Mesenchymal stem cell (in vitro differentiated cells and primary cell): Measurements from ENCODE around the gene UBE2G2.

Experiments used
- DNase-seq: peaks from one replicate; pipeline ENCODE4 v3.0.0-alpha.2; 2013
- H2AFZ ChIP-seq: one replicate; pipeline ENCODE4 v1.6.1; 2013; ENCODE audit warnings: low read depth, mild to moderate bottlenecking, control low read depth, inconsistent platforms, low read length, moderate library complexity
- H2AK5ac ChIP-seq: 2 replicates; pipeline ENCODE4 v1.6.1; 2013; ENCODE audit warnings: low read length, moderate library complexity, mild to moderate bottlenecking, inconsistent platforms; ENCODE audit not compliant: severe bottlenecking
- H2BK120ac ChIP-seq: one replicate; pipeline ENCODE4 v1.6.1; 2013; ENCODE audit warnings: low read depth, mild to moderate bottlenecking, inconsistent platforms, low read length, moderate library complexity
- H2BK12ac ChIP-seq, 2 experiments: one replicate each; pipeline ENCODE4 v1.6.1; 2013; ENCODE audit warnings: inconsistent platforms in 2 of 2, low read length in 2 of 2, mild to moderate bottlenecking in 2 of 2, moderate library complexity in 2 of 2, control low read depth in 1 of 2
- H2BK15ac ChIP-seq: one replicate; pipeline ENCODE4 v1.6.1; 2013; ENCODE audit warnings: mild to moderate bottlenecking, low read depth, inconsistent platforms; ENCODE audit not compliant: poor library complexity, severe bottlenecking
- H2BK5ac ChIP-seq: 2 replicates; pipeline ENCODE4 v1.6.1; 2013; ENCODE audit warnings: low read depth, mild to moderate bottlenecking, low read length, control low read depth, inconsistent platforms; ENCODE audit not compliant: poor library complexity, severe bottlenecking
- H3K14ac ChIP-seq, 2 experiments: one replicate each; pipeline ENCODE4 v1.6.1; 2013; ENCODE audit warnings: inconsistent platforms in 2 of 2, low read length in 2 of 2, control low read depth in 1 of 2, mild to moderate bottlenecking in 1 of 2, moderate library complexity in 1 of 2
- H3K18ac ChIP-seq, 2 experiments: one replicate each; pipeline ENCODE4 v1.6.1; 2013; ENCODE audit warnings: inconsistent platforms in 2 of 2, low read length in 2 of 2, control low read depth in 1 of 2, low read depth in 1 of 2, mild to moderate bottlenecking in 1 of 2
- H3K23ac ChIP-seq, 2 experiments: one replicate each; pipeline ENCODE4 v1.6.1; 2013; ENCODE audit warnings: inconsistent platforms in 2 of 2, low read length in 2 of 2, mild to moderate bottlenecking in 2 of 2, moderate library complexity in 2 of 2, control low read depth in 1 of 2
- H3K27ac ChIP-seq: 2 replicates; pipeline ENCODE4 v1.5.1; 2013; ENCODE audit warnings: mild to moderate bottlenecking, moderate library complexity, low read length, control low read depth, inconsistent platforms; ENCODE audit not compliant: poor library complexity, severe bottlenecking
- H3K27me3 ChIP-seq, 2 experiments: 2 replicates each; pipeline versions ENCODE4 v1.6.1 to v1.7.0; 2013; ENCODE audit warnings: low read length in 2 of 2, mild to moderate bottlenecking in 2 of 2, moderate library complexity in 2 of 2, control low read depth in 1 of 2, inconsistent platforms in 1 of 2; ENCODE audit not compliant: control insufficient read depth in 1 of 2, insufficient read depth in 1 of 2
- H3K36me3 ChIP-seq, 2 experiments: 2 replicates each; pipeline versions ENCODE4 v1.6.1 to v1.7.0; 2013; ENCODE audit warnings: low read length in 2 of 2, control low read depth in 1 of 2, inconsistent platforms in 1 of 2, low read depth in 1 of 2, mild to moderate bottlenecking in 1 of 2; ENCODE audit not compliant: insufficient read depth in 2 of 2, control insufficient read depth in 1 of 2
- H3K4ac ChIP-seq, 2 experiments: one replicate each; pipeline ENCODE4 v1.6.1; 2013; ENCODE audit warnings: inconsistent platforms in 2 of 2, low read length in 2 of 2, mild to moderate bottlenecking in 2 of 2, moderate library complexity in 2 of 2, control low read depth in 1 of 2, low read depth in 1 of 2
- H3K4me1 ChIP-seq: 2 replicates; pipeline ENCODE4 v1.6.1; 2013; ENCODE audit warnings: low read depth, low read length, control low read depth; ENCODE audit not compliant: control insufficient read depth, insufficient read depth
- H3K4me2 ChIP-seq: 2 replicates; pipeline ENCODE4 v1.6.1; 2013; ENCODE audit warnings: low read length, mild to moderate bottlenecking, inconsistent platforms; ENCODE audit not compliant: poor library complexity, severe bottlenecking
- H3K4me3 ChIP-seq, 2 experiments: 2 replicates each; pipeline versions ENCODE4 v1.5.1 to v1.7.0; 2013; ENCODE audit warnings: low read length in 2 of 2, mild to moderate bottlenecking in 2 of 2, control low read depth in 1 of 2, low read depth in 1 of 2; ENCODE audit not compliant: insufficient read depth in 1 of 2
- H3K79me1 ChIP-seq: replicated peaks from 2 replicates; pipeline ENCODE4 v1.6.1; 2013; ENCODE audit warnings: mild to moderate bottlenecking, control low read depth, low read length, inconsistent platforms; ENCODE audit not compliant: poor library complexity, severe bottlenecking
- H3K9ac ChIP-seq: 2 replicates; pipeline ENCODE4 v1.7.0; 2013; ENCODE audit warnings: mild to moderate bottlenecking, low read length, moderate library complexity
- H3K9me3 ChIP-seq: 2 replicates; pipeline ENCODE4 v1.7.0; 2013; ENCODE audit warnings: mild to moderate bottlenecking, low read length; ENCODE audit not compliant: control insufficient read depth
- H4K8ac ChIP-seq: one replicate; pipeline ENCODE4 v1.6.1; 2013; ENCODE audit warnings: inconsistent platforms, mild to moderate bottlenecking, low read length, moderate library complexity
- H4K91ac ChIP-seq: one replicate; pipeline ENCODE4 v1.6.1; 2013; ENCODE audit warnings: mild to moderate bottlenecking, low read length, inconsistent platforms
- WGBS: methylation state at CpG from one replicate; pipeline ENCODE4 v1.1.7; 2013; ENCODE audit warnings: mixed read lengths; 5-methylcytosine and 5-hydroxymethylcytosine counted together

Gene UBE2G2

DNA sequence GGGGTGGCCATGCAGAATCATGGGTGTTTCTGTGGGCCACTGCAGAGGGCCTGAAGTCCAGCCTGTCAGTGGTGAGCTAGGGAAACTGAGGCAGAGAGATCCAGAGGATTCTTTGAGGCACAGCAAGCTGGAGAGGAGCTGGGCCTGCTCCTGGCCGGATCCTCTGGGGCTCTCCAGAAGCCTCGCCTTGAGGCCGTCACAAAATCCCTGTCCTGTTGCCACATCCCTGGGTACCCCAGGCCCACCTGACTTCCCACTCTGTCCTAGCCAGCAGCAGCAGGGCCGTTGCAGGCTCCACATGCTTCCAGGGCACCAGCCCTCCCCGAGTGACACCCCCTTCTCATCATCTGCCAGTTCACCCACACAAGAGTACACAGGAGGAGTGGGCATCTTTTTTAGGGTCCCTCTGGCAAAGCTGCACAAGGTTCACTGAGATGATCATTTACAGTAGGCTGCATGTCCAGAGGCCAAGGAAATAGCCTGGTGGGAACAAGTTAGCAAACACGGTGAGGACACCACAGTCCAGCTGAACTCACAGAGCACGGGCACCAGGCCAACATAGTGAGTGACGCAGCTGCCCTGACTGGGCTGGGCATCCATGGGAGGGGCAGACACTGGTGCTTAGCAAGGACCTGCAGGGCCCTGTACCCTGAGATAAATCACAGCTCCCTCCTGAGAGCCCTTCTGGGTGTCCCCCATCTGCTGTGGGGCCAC is 65.2 kb downstream of the UBE2G2 start:
- H4K91ac ChIP-seq, result no peak overlapping the region
- no peak overlapping the region for H3K18ac ChIP-seq
- no peak overlapping the region for H2BK120ac ChIP-seq
- no peak overlapping the region for H3K4ac ChIP-seq
- H2AK5ac ChIP-seq, result no peak overlapping the region
- H3K4me1 ChIP-seq, result no peaks in the 10 kb centered on the region
- no peak overlapping the region for H3K4me3 ChIP-seq
- 81% methylated on average over 8 of the region's 8 CpGs for WGBS
- H3K4me2 ChIP-seq, result no peak overlapping the region
- no peak for DNase-seq
- H3K27ac ChIP-seq, result no peak overlapping the region
- H2BK12ac ChIP-seq, result no peak overlapping the region
- H4K8ac ChIP-seq, result no peak overlapping the region
- no peak overlapping the region for H2BK5ac ChIP-seq
- H3K27me3 ChIP-seq, result peaks cover 8 to 16% of the 10 kb centered on the region in 2 experiments
- peaks cover 44% of the 10 kb centered on the region for H3K9me3 ChIP-seq
- no peak overlapping the region for H2BK15ac ChIP-seq
- no peaks in the 10 kb centered on the region for H3K79me1 ChIP-seq
- H2AFZ ChIP-seq, result no peak overlapping the region
- H3K14ac ChIP-seq, result no peak overlapping the region
- H3K36me3 ChIP-seq, result no peaks in the 10 kb centered on the region
- H3K23ac ChIP-seq, result no peak overlapping the region
- H3K9ac ChIP-seq, result no peak overlapping the region

DNA sequence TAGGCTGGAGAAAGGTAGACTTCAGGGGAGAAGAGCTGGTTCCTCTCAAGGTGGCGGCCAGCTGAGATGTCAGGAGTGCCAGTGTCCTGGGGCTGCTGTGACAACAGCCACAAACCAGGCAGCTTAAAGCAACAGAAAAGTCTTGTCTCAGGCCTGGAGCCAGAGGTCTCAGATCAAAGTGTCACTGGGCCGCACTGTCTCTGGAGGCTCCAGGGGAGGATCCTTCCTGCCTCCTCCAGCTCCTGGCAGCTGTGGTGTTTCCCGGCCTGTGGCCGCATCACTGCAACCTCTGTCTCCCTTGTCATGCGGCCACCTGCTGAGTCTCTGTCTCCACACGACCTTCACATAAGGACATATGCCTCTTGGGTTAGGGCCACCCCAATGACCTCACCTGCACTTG is 65.8 kb downstream of the UBE2G2 start:
- no peaks in the 10 kb centered on the region for H3K79me1 ChIP-seq
- H3K4ac ChIP-seq, result no peak overlapping the region
- no peak overlapping the region for H3K23ac ChIP-seq
- H3K4me3 ChIP-seq, result no peak overlapping the region
- no peak overlapping the region for H2AFZ ChIP-seq
- no peak overlapping the region for H3K14ac ChIP-seq
- peaks cover 44% of the 10 kb centered on the region for H3K9me3 ChIP-seq
- H2BK120ac ChIP-seq, result no peak overlapping the region
- H2AK5ac ChIP-seq, result no peak overlapping the region
- no peaks in the 10 kb centered on the region for H3K4me1 ChIP-seq
- no peak overlapping the region for H3K9ac ChIP-seq
- H3K18ac ChIP-seq, result no peak overlapping the region
- no peak overlapping the region for H2BK15ac ChIP-seq
- no peak overlapping the region for H3K27ac ChIP-seq
- no peak overlapping the region for H2BK12ac ChIP-seq
- peaks cover 11 to 23% of the 10 kb centered on the region in 2 experiments for H3K27me3 ChIP-seq
- no peak overlapping the region for H2BK5ac ChIP-seq
- no peak overlapping the region for H4K8ac ChIP-seq
- WGBS, result 77% methylated on average over 6 of the region's 6 CpGs
- no peaks in the 10 kb centered on the region for H3K36me3 ChIP-seq
- DNase-seq, result no peak
- H4K91ac ChIP-seq, result no peak overlapping the region
- no peak overlapping the region for H3K4me2 ChIP-seq

DNA sequence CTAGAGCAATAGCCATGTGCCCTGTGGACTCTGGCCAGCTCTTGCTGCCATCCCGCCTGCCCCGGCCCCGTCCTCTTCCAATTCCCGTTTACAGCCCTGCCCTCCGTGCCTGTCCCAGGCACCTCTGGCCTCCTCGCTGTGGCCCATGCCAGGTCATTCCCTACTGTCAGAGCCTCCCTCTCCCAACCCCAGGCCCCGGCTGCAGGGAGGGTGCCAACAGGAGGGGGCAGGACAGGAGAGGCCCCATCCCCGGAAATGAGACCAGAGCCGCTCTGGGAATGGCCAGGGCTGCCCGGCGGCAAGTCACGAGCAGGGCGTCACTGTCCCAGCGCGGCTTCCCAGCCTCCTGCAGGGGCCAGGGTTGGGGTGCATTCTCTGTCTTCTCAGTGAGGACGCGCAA is 66.8 kb downstream of the UBE2G2 start:
- Histone ChIP-seq H3K14ac (no peak overlapping the region), H3K4me1 (no peaks in the 10 kb centered on the region), H2BK15ac (no peak overlapping the region), H2AK5ac (no peak overlapping the region), H3K36me3 (no peaks in the 10 kb centered on the region), H2AFZ (no peak overlapping the region), H3K23ac (no peak overlapping the region), H3K27me3 (peaks cover 11 to 29% of the 10 kb centered on the region in 2 experiments), H4K91ac (no peak overlapping the region), H3K4me2 (no peak overlapping the region), H4K8ac (no peak overlapping the region), H3K9me3 (peaks cover 39% of the 10 kb centered on the region), H2BK12ac (no peak overlapping the region), H3K18ac (no peak overlapping the region), H2BK120ac (no peak overlapping the region), H3K27ac (no peak overlapping the region), H3K4me3 (no peak overlapping the region), H3K4ac (no peak overlapping the region), H2BK5ac (no peak overlapping the region), H3K79me1 (no peaks in the 10 kb centered on the region), H3K9ac (no peak overlapping the region)
- no peak for DNase-seq
- 94% methylated on average over 17 of the region's 17 CpGs for WGBS

DNA sequence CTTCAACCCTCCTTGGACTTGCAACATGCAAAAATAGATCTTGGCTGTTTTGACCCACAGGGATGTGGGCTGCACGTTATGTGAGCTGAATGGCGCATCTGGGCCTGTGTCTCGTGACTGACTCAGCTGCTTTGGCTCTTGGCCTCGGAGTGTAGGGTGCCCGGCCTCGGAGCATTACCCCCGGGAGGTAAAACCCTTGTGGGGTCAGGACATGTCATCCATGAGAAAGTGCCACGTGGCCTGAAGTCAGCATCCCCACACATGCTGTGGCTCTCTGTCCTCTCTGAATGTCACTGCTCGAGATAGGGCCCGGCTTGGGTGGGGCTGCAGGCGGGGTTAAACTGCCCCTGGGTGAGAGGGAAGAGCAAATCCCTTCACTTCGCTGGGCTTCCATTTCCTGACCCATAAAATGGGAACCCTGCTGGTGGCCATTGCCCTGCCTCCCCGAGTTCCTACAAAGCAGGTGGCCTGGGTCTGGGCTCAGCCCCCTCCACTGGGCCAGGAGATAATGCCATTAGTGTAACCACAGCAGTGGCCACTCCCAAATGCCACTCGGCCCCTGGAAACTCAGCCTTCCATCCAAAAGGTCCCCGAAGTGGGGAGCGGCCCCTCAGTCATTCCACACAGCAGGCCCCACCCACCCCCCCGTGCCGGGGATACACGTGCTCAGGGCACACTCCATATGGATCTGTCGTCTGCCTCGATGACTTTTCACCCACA is 67.4 kb downstream of the UBE2G2 start:
- Histone ChIP-seq H3K4me1 (no peaks in the 10 kb centered on the region), H3K79me1 (no peaks in the 10 kb centered on the region), H2AFZ (no peak overlapping the region), H3K4ac (no peak overlapping the region), H4K8ac (no peak overlapping the region), H3K9ac (no peak overlapping the region), H3K14ac (no peak overlapping the region), H3K27me3 (peaks cover 11 to 31% of the 10 kb centered on the region in 2 experiments), H3K4me3 (no peak overlapping the region), H3K4me2 (no peak overlapping the region), H2BK15ac (no peak overlapping the region), H2BK120ac (no peak overlapping the region), H3K23ac (no peak overlapping the region), H3K9me3 (peaks cover 32% of the 10 kb centered on the region), H2AK5ac (no peak overlapping the region), H2BK5ac (no peak overlapping the region), H3K27ac (no peak overlapping the region), H3K36me3 (no peaks in the 10 kb centered on the region), H2BK12ac (no peak overlapping the region), H4K91ac (no peak overlapping the region), H3K18ac (no peak overlapping the region)
- 82% methylated on average over 21 of the region's 21 CpGs for WGBS
- no peak for DNase-seq
